ENCODE results near the gene RXFP3.
"Not testable (repeated sequence)": the region's sequence is repeated elsewhere in the genome, so short reads cannot be mapped to it uniquely, and the experiment has no call there.

The RXFP3 gene, protein sequence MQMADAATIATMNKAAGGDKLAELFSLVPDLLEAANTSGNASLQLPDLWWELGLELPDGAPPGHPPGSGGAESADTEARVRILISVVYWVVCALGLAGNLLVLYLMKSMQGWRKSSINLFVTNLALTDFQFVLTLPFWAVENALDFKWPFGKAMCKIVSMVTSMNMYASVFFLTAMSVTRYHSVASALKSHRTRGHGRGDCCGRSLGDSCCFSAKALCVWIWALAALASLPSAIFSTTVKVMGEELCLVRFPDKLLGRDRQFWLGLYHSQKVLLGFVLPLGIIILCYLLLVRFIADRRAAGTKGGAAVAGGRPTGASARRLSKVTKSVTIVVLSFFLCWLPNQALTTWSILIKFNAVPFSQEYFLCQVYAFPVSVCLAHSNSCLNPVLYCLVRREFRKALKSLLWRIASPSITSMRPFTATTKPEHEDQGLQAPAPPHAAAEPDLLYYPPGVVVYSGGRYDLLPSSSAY
- 0 reads per million in 4 donors for total RNA-seq

DNA sequence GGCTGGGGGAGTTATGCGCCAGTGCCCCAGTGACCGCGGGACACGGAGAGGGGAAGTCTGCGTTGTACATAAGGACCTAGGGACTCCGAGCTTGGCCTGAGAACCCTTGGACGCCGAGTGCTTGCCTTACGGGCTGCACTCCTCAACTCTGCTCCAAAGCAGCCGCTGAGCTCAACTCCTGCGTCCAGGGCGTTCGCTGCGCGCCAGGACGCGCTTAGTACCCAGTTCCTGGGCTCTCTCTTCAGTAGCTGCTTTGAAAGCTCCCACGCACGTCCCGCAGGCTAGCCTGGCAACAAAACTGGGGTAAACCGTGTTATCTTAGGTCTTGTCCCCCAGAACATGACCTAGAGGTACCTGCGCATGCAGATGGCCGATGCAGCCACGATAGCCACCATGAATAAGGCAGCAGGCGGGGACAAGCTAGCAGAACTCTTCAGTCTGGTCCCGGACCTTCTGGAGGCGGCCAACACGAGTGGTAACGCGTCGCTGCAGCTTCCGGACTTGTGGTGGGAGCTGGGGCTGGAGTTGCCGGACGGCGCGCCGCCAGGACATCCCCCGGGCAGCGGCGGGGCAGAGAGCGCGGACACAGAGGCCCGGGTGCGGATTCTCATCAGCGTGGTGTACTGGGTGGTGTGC is at the start of gene RXFP3:
Gene RXFP3 (plus strand): TSS at position 6 of the 636 bp plus-strand sequence. CDS start 355 bp downstream, at position 361.
- DNase-seq = no peak

DNA sequence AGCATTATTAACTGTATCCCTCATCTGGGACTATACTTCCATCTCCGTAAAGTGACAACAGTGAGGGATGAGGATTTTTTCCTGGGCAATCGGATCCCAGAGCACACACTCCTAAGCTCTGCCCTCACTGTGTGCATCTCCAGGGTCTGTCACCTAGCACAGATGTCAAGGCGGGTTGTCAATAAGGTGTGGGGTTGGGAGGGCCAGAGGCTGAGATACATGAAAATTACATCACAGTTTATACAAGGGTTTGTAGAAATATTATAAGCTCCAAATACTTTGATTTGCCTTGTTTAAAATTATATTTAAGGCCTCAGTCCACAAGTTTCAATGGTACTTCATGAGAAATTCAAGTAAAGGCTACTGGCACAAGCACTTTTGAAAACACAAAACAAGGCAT is 48.9 kb upstream of the RXFP3 start:
- no peak for DNase-seq

DNA sequence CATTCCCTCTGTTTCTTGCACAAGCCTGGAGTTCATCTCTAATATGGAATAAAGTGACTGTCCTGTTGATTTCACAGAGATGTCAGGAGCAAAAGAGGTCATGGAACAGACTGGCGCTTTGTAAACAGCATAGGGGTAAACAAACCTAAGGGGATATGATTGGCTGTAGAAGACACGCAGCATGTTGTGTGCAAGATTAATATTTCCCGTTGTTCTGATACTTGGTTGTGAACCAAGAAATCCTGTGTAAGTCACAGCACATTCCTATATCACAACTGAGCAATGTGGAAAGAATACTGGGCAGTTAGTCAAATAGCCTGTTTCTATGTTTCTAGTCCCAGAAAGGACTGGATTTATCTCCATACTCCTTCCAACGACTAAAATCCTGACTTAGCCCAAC is 47.6 kb upstream of the RXFP3 start:
- DNase-seq = no peak

DNA sequence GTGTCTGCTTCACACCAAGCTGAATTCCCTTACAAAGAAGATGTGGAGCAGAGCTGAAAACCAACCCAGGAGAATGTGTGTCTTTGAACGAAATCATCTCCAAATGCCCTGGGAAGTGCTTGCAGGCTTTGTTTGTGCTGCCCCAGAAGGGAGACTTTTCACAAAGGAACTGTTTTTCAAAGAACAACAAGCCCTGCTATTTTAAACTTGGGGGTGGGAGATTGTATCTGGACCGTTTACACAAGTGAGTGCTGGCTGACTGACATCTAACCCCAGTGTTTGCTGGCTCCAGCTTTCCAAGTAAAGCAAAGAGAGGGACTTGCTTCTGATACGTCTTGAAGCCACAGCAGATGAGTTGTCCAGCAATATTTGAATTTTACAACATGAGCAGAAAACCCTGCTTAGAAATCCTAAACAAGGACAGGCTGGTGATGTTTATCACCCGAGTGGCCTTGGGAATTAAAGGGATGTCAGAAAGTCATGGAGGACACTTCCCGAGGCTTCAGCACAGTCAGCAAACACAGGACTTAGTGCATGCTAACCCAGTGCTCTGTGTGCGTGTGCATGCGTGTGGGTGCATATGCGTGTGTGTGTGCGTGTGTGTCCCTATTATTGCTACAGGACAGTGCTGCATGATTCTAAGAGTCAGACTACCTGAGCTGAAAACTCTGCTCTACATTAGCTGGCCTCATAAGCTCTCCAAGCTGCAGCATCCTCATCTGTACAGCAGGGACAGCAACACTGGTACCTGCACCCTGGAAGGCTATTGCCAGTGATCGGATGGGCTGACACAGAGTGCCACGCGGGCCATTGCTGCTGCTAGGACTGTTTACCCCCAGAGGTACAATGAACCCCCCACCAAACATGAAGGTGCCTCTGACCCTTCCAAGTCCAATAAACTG is 45.8 kb upstream of the RXFP3 start:
- no peak for DNase-seq

DNA sequence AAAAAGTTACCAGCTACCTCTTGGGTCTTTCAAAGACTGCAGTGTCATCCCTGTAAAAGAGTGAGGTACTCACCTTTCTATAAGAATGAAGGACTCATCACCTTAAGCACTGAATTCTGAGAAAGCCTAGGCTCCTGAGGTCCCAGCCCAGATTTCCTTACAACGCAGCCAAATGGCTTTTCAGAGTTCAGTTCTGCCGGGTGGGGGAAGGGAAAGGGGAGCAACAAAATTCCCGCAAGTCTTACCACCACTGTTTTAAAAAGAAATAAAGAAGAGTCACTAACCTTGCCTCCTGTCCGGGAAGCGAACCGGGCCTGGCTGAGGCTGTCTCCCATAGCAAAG is 44.8 kb upstream of the RXFP3 start:
- DNase-seq = no peak

DNA sequence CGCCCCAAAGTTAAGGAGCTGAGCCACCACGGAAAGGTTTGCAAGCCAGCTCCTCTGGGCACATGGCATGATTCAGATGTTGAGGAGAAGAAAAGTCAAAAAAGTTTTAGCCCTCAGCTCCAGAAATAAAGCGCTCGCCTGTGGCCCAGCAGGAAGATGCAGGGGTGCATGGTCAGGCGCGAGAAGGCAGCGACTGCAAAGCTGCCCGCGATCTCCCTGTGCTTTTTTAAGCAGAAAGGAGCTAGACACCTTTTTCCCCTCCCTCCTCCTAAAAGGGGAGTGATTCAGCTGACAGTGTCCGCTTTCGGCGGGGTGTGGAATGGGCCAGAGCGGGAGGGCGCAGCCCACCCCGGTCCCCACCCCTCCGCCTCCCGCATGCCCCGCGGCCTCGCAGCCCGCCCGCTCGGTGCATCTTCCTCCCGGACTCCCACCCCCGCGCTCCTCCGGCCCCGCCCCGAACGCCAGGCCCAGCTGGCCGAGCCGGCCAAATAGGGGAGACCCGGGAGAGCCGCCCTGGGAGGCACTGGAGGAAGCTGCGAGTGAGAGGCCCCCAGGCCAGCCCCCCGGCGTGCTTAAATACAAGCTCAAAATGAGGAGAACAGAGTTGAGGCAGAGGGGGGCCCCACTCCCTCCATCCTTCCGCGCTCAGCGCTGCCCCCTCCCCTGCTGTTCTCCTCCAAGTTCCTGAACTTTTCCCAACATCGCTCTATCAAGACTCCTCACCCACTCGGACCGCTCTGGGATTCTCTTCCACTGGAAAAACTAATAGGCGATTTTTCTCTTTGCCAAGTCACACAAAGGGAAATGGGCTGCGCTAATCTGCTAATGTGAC is 44.2 kb upstream of the RXFP3 start, which contains the start of gene ADAMTS12:
Gene ADAMTS12 (minus strand): TSS at position 203 of the 832 bp plus-strand sequence. CDS start 134 bp downstream, at position 69.
- no peak for DNase-seq

DNA sequence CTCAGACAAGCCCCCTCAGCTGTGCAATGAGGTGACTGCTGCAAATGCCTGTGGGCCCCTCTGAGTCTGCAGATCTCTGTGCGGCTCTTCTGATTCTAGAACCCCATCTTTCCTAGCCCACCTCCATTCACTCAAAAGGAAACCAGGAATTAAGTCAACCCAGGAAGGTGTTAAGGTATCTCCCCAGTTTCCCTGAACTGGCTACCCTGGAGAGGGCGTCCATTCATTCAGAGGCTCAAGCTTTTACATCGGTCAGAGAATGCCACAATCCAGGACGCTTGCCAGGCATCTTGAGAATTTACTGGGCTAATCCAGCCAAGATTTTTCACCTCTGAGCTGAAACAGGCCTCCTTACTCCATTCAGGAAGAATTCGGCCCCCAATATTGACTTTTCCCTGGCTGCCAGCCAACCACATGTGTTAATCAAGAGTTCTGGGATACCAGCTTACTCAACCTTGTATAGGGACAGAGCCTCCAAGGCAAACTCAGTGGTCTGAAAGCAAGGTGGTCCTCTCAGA is 43.5 kb upstream of the RXFP3 start:
- no peak for DNase-seq

DNA sequence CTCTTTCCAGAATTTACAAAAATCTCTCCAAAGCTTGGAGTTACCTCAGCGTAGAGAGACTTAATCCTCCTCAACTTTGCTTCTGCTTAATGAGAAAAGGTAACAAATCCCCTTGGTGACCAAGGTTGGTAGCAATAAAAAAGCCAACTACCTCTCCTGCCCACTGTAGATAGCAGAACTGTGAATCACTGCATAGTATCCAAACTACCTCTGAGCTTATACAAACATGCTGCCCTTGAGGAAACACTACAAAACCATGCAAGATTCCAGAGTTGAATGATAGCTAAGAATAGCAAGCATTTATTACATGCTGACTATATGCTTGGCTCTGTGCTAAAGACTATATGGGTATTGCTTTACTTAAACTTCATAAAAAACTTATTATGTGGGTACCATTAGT is 41.6 kb upstream of the RXFP3 start:
- no peak for DNase-seq

- no peak for DNase-seq
Measured at GRCh38 chr5:33901156-33901555, 35.0 kb upstream of the RXFP3 start.

DNA sequence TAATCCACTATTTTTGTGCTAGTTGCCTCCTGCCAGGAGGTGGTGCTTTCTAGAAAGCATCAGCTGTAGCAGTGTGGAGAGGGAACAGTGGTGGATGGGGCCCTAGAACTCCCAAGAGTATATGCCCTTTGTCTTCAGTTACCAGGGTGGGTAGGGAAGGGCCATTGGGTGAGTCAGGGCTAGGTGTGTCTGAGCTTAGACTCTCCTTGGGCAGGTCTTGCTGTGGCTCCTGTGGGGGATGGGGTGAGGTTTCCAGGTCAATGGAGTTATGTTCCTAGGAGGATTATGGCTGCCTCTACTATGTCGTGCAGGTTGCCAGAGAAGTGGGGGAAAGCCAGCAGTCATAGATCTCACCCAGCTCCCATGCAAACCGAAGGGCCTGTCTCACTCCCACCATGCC is 33.1 kb upstream of the RXFP3 start:
- no peak for DNase-seq

DNA sequence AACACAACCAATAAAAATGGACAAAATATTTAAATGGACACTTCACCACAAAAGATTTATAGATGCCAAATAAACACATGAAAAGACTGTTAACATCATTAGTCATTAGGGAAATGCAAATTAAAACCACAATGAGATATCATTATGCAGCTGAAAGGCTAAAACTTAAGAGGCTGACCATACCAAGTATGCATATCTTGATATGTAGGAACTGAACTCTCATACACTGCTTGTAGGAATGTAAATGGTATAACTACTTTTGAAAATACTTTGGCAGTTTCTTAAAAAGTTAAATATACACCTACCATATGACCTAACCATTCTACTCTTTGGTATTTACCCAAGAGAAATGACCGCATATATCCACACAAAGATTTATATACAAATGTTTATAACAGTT is 30.8 kb upstream of the RXFP3 start:
- no peak for DNase-seq

- not testable (repeated sequence) for DNase-seq
Measured at GRCh38 chr5:33906248-33906647, 29.9 kb upstream of the RXFP3 start.

DNA sequence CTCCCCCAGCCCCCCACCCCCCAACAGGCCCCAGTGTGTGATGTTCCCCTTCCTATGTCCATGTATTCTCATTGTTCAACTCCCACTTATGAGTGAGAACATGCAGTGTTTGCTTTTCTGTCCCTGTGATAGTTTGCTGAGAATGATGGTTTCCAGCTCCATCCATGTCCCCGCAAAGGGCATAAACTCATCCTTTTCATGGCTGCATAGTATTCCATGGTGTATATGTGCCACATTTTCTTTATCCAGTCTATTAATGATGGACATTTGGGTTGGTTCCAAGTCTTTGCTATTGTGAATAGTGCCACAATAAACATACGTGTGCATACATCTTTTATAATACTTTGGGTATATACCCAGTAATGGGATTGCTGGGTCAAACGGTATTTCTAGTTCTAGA is 21.3 kb upstream of the RXFP3 start:
- not testable (repeated sequence) for DNase-seq

- no peak for DNase-seq
Measured at GRCh38 chr5:33921002-33921401, 15.2 kb upstream of the RXFP3 start.

GRCh38 chr5:33925278-33925677 is 10.9 kb upstream of the RXFP3 start:
- no peak for DNase-seq

GRCh38 chr5:33927685-33928084 is 8.5 kb upstream of the RXFP3 start:
- no peak for DNase-seq

DNA sequence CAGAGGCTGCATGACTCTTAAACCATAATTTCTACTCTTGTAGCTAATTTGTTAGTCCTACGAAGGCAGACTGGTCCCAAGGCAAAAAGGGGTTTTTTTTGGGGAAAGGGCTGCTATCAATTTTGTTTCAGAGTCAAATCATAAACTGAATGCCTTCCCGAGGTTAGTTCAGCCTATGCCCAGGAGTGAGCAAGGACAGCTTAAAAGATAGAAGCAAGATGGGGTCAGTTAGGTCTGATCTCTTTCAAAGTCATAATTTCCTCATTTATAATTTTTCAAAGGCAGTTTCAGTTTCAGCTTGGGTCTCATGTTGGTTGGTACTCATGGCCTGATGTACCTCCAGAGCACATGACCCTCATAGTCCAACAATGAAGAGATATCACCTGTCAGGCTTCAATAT is 7.9 kb upstream of the RXFP3 start:
- no peak for DNase-seq

GRCh38 chr5:33929925-33930690 is 6.1 kb upstream of the RXFP3 start:
- no peak for DNase-seq

DNA sequence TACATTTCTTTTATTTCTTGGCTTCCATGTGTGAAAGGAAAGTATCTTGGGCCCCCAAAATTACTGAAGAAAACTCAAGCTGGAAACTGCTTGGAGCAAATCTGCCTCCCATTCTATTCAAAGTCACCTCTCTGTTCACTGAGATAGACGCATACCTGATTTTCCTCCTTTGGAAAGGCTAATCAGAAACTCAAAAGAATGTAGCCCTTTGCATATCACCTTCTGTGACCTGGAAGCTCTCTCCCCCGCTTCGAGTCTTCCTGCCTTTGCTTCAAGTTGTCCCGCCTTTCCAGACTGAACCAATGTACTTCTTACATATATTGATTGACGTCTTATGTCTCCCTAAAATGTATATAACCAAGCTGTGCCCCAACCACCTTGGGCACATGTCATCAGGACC is 5.0 kb upstream of the RXFP3 start:
- DNase-seq = no peak

DNA sequence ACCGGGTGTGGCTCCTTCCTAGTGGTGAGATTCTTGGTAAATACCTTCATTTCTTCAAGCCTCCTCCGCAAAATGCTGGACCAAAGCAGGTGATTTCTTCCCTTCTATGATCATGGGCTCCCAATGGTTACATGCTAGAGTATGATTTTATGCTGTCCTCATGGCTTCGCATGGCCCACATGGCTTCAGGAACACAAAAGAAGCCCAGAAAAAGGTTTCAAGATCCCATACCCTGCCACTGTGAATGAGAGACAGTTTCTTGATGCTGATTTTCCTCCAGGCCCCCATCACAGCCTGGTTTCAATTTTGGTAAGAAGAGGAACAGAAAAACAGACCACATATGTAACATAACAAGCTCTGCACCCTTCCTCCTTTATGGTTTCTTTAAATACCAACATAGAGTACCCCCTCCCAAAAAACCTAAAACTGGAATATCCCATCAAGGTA is 2.4 kb upstream of the RXFP3 start:
- DNase-seq = no peak

- DNase-seq = no peak
Measured at GRCh38 chr5:33934176-33934575, 2.0 kb upstream of the RXFP3 start.

All from T-helper 1 cell (primary cell).